GM18499 (cell line): ENCODE measurements around the gene UBR7.

Experiments
- ATAC-seq: cut with Tn5 transposase; IDR thresholded peaks from one replicate; pipeline ENCODE4 v1.9.1; 2021; ENCODE audit warnings: moderate number of reproducible peaks; ENCODE audit not compliant: insufficient read depth, unreplicated experiment

Gene UBR7

DNA sequence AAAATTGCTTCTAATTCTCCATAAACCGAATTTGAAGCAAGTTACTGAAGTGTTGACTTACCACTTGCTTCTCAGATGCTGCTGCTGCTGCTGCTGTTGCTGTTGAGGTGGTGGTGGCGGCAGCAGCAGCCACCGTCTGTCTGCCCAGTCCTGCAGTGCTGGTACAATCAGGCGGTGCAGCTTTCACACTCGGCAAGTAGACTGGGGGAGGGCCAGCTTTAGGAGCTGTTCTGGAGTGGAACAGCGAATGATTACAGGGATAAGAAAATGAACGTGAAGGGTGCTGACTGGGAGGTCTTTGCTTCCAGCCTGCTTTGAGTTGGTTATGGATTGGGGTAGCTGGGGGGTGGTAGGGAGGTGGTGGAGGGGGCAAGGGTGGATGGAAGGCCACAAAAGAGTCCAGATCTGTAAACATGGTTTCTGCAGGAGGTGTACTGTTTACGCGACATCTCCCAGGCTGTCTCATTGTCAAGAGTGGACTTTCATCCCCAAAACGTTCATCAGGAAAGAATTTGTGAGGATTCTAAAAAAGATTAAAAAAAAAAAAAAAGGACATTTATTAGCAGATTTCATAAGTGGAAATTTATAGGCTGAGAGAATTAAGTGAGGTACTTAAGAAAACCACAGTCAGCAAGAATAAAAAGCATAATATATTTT is 38.8 kb downstream of the UBR7 start:
- no peak for ATAC-seq

GRCh38 chr14:93246534-93246933 is 39.5 kb downstream of the UBR7 start:
- ATAC-seq: no peak

GRCh38 chr14:93249128-93249831 is 42.2 kb downstream of the UBR7 start:
- no peak for ATAC-seq

DNA sequence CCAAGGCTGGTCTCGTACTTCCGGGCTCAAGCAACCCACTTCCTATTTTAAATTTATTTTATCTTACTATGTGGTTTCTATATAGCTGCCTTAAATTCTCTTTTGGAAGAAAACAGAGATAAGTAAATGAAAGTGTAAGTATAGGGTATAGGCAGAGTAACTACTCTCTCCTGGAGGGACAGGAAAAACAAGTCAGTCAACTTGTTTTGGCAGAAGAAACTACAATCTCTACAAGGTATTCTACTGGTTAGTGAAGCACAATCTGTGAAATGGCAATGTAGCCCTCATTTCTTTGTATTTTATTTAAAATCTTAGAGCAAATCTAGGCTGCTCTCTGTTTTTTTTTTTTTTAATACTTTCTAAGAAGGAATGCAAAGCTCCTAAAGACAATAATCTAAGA is 55.4 kb downstream of the UBR7 start:
- no peak for ATAC-seq

DNA sequence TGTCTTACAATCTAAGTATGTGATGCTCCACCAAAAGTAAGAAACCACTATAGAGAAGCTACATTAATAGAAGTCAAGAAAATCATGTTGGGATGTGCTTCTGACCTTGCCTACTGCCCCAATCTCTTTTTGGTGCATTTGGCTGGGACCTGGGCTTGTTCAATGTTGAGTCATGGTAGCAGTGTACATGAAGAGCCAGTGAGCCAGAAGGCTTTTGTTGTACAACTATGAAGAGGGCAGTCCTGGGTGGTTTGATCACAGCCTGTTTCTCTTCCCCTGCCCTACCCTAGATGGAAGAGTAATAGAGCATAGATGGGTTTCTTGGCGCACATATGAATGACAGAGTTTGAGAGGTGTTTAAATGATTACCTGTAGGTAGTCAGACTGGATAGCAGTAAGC is 56.4 kb downstream of the UBR7 start:
- no peak for ATAC-seq

GRCh38 chr14:93266127-93266526 is 59.1 kb downstream of the UBR7 start:
- ATAC-seq: no peak

DNA sequence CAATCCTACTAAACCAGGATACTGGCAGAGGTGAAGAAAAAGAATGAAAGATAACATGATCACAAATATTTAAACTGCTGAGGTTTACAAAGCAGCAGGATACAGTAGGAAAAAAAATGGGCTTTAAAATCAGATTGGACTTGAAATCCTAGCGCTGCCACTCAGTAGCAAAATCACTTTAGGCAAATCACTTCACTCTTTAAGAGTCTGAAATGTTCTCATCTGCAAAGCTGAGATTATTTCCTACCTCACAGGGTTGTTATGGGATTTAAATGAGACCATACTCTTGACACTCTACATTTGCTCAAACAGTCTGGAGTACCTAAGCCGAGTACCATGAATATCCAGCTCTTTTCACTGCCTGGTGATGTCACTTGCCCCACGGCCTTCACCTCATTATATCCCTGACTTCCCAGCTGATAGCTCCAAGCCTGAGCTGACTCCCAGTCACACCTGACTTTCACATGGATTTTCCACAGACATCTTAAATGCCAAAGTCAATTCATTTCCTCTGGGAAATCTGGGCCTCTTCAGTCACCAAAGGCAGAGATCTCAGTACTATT is 60.2 kb downstream of the UBR7 start:
- no peak for ATAC-seq

- ATAC-seq: no peak
These were observed 61.4 kb downstream of the UBR7 start for GRCh38 chr14:93268406-93268805.

DNA sequence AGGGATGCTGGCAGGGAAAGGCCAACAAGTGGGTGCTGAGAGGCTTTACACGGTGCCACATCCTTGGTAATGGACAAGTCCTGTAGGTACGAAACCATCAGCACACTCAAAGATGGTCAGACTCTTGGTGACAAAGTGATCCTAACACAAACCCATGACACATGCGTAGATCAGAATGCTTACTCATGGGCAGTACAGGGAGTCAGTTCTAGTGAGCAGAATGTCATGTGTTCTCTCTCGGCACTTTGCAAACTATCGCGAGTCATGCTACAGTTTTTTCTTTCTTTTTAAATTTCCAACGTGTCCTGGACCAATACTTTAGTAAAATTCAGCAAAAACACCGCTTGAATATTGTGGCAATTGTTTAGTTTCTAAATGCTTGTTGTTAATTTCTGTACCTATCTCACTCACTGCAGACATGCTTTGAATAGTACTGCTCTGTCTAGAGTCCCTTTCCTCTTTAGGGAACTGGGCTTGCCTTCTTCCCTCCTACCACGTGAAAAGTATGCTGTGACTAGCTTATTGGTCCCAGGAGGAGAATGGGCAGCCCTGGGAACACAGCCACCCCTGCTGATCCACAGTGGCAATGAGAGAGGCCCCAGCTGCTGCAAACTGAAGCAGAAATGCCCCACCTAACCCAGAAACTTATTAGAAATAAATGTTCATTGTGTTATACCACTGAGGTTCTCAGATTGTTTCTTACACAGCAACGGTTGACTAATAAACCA is 62.4 kb downstream of the UBR7 start:
- ATAC-seq: no peak

DNA sequence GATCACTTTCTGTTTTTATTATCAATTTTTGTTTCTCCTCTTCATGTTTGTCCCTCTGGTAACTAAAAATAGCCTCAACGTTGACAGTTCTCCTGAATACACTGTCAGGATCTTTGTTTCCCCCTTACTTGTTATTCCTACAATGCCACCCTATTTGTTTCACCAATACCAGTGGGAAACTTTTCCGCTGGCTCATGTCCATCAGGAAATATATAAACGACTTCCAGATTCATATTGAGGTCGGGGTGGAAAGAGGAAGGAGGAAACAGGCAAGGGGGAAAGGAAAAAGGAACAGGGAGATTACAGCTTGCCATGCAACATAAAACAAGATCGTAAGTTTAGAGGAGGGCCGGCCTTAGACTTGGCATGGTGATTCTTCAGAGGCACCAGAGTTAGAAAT is 64.1 kb downstream of the UBR7 start:
- ATAC-seq: no peak

GRCh38 chr14:93274055-93274806 is 67.2 kb downstream of the UBR7 start:
- ATAC-seq: no peak

GRCh38 chr14:93276031-93276716 is 69.1 kb downstream of the UBR7 start:
- ATAC-seq: no peak
